GM19463 (cell line): ENCODE data around the gene ELP1.
A peak's percentile ranks its signal among the peaks of the same experiment; 100 is the strongest.
"Not testable (repeated sequence)": the region's sequence is repeated elsewhere in the genome, so short reads cannot be mapped to it uniquely, and the experiment has no call there.

Experiments
- ATAC-seq: cut with Tn5 transposase; IDR thresholded peaks from one replicate; pipeline ENCODE4 v1.9.1; 2021; ENCODE audit warnings: mild to moderate bottlenecking, moderate library complexity; ENCODE audit not compliant: unreplicated experiment

ELP1 gene, protein sequence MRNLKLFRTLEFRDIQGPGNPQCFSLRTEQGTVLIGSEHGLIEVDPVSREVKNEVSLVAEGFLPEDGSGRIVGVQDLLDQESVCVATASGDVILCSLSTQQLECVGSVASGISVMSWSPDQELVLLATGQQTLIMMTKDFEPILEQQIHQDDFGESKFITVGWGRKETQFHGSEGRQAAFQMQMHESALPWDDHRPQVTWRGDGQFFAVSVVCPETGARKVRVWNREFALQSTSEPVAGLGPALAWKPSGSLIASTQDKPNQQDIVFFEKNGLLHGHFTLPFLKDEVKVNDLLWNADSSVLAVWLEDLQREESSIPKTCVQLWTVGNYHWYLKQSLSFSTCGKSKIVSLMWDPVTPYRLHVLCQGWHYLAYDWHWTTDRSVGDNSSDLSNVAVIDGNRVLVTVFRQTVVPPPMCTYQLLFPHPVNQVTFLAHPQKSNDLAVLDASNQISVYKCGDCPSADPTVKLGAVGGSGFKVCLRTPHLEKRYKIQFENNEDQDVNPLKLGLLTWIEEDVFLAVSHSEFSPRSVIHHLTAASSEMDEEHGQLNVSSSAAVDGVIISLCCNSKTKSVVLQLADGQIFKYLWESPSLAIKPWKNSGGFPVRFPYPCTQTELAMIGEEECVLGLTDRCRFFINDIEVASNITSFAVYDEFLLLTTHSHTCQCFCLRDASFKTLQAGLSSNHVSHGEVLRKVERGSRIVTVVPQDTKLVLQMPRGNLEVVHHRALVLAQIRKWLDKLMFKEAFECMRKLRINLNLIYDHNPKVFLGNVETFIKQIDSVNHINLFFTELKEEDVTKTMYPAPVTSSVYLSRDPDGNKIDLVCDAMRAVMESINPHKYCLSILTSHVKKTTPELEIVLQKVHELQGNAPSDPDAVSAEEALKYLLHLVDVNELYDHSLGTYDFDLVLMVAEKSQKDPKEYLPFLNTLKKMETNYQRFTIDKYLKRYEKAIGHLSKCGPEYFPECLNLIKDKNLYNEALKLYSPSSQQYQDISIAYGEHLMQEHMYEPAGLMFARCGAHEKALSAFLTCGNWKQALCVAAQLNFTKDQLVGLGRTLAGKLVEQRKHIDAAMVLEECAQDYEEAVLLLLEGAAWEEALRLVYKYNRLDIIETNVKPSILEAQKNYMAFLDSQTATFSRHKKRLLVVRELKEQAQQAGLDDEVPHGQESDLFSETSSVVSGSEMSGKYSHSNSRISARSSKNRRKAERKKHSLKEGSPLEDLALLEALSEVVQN (N-terminal part only)

DNA sequence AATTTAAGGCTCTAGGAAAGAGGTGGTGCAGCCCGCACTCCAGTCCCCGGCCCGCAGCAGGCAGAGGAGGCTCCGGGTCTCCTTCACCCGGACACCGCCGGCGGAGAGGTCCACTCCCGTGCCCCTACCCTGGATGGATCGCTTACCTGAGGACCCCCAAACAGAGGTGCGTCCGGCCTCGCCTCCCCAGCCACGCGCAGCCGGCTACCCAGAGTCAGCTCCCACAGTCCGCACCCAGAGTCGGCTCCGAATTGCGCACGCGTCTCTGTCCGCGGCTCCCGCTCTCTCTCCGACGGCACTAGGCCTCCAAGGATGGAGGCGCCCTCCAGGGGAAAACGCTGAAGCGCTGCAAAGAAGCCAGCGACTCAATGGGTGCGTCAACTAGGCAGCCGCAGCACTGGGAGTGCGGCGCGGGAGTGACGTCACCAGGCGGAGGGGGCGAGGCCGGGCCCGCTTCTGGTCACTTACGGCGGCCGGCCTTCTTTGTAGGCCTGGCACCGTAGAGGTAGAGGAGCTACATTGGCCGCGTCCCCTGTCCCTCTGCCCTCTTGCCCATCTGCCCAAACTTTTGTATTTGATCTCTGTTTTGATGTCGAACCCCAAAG, at the start of gene ELP1:
TSS of gene ELP1 (minus strand) at position 407 of the 605 bp plus-strand sequence. CDS start 2,978 bp downstream, outside the sequence.
- ATAC-seq, result peak; percentile 84

DNA sequence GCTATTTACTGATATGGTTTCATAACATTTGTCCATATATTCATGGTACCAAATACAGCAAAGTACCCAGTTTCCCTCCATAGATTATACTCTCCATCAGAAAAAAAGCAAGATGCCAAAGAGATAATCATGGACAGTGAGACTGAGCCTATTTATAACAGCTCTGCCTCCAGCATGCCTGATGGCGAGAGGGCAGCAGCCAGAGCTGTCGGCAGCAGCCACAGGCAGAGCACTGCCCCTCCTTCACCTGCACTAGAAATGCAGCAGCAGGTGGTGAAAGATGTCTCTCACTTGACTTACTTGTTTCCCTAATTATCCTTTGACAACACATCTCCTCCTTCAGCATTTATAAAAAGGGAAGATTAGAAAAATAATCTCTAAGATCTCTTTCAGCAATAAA, 47.0 kb upstream of the ELP1 start:
- ATAC-seq, result no peak

- ATAC-seq, result no peak
These were observed 44.3 kb upstream of the ELP1 start for GRCh38 chr9:108978205-108978604.

DNA sequence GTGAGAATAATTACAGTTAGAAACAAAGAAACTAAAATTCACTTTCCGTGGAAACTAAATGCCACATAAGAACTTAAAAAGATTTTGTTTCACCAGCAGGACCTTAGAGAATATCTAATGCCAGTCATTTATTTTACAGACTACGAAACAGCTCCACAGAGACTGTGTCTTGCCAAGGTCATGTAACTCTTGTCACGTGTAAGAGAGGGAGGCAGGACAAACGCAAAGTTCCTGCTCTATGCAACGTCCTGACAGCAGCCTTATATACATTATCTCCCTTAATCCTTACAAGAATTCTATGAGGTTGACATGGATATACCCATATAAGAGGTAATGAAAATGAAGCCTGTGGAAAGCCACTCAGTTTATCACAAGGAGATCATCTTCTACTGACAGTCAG, 40.0 kb upstream of the ELP1 start:
- ATAC-seq, result no peak

DNA sequence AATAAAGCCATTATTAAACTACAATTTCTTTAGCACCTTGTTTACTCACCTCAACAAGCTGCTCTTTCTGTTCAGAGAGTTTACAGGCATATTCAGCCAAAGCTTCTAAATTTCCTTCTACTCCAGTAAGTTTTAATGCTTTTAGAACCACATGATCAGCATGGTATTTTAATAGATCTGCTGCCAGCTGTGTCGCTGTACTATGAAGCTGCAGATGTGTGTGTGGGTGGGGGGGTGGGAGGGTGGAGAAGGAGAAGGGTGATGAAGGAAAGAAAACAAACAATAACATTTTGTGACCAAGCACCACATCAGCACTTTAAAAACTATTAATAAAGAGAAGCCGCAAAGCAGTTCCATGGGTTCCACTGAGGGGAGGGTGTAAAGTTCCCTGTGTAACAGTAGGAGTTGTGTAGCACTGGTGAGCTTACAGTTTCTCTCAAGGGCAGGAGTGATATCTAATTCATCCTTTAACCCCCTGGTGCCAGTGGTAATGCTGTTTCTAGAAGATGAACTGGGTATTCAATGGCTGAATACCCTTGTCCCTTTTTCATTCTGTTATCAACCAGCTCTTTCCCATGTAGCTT, 38.8 kb upstream of the ELP1 start:
- no peak for ATAC-seq

- no peak for ATAC-seq
These were observed 38.3 kb upstream of the ELP1 start for GRCh38 chr9:108972186-108972585.

DNA sequence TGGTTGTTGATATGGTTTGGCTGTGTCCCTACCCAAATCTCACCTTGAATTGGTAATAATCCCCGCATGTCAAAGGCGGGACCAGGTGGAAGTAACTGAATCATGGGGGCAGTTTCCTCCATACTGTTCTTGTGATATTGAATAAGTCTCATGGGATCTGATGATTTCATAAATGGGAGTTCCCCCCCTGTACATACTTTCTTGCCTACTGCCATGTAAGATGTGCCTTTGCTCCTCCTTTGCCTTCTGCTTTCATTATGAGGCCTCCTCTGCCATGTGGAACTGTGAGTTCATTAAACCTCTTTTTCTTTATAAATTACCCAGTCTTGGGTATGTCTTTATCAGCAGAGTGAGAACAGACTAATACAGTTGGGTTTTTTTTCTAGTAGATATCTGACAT, 37.5 kb upstream of the ELP1 start:
- not testable (repeated sequence) for ATAC-seq

GRCh38 chr9:108967916-108968315, 34.0 kb upstream of the ELP1 start:
- ATAC-seq, result no peak

DNA sequence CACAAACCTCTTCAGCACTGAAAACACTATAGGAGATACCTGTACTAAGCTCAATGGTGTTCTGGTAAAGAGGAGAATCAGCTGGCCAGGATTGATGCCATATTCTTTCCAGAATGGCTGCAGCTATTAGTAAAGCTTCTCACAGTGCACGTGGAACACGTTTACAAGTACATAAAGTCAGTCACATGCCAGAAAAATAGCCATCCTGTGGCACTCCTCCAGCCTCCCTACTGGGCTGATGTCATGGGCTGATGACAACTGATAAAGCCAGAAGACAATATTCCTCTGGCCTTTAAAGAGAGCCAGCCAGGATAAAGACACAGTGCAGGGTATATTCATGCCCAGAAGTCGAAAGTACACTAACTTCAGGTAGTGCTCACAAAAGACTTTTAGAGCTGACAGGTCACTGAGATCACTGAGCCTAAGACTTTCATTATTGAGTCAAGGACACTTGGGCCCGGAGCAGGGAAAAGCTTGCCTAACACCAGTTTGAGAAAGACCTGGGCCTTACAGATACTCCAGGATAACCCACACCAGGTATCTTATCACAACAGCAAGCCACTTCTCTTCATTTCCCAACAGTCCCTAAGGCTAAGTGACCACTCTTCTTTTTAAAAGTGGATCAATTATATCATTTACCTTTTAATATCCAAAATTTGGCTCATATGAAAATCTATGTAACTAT, 29.7 kb upstream of the ELP1 start:
- no peak for ATAC-seq

DNA sequence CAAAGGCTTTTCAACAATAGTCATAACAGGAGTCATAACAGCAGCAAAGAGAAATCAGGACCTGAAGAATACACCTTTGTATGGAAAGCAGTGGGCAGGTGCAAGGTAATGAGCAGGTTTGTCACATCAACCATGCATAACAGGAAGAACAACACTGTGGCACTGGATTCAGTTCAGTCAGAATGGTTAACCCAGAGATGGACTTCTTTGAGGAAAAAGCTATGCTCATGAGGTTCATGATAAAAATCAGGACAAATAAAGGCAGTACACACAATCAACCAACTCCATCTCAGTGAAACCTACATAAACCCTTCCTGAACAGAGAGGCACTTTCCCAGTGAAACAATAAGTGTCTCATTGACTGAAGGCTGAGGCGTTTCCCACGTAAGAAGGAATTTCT, 27.2 kb upstream of the ELP1 start:
- no peak for ATAC-seq

- no peak for ATAC-seq
These were observed 26.4 kb upstream of the ELP1 start for GRCh38 chr9:108960331-108960730.

- ATAC-seq, result no peak
These were observed 22.7 kb upstream of the ELP1 start for GRCh38 chr9:108956631-108957026.

DNA sequence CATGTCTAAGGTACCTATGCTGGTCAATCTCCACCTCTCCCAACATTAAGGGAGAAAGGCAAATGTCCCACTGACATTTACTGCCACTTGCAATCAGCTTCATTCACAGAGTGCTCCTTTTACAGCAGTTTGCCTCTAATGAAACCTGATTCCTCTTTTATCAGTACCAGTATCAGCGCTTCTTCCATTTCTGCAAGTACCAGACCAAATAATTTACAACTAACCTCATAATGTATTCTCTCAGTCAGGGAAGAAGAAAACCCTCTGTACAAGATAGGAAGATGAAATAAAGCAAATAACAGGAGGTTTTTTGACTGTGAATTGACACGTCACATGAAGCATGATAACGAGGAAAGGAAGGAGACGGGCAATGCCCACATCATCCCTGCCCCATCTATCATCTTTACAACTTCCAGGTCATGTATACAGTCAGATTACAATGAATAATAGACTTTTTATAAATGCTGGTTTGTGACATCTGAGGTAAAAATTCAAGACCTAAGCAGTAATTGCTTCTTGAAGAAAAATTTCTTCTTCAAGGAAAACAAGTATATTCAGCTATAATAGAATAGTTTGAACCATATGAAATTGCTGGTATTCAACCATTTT, 22.2 kb upstream of the ELP1 start:
- ATAC-seq, result no peak

DNA sequence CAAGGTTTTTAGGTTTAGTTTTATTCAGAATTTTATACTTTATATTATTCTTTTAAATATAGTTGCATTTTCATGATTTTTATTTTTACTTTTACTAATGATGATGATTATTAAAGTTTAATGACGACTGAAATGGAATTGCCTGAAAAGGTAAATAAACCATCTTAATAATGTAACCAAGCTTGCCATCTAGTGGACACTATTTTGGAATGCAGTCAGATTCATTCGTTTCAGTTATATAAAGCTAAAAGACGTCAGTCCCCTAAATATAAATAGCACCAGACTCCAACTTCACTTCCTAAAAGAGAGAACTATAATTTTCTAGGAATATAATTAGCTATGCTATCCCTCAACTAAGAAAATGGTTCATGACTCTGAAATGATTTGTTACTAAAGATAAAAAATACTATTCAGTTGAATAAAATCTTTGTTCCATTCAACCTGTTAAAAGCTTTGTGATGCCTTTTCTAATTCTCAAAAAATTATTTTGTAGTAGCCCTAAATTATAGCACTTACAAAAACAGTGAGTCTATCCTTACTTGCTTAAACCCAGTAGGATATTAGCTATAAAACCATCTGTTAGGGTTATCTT, 20.2 kb upstream of the ELP1 start:
- no peak for ATAC-seq

GRCh38 chr9:108951578-108951977, 17.7 kb upstream of the ELP1 start:
- ATAC-seq, result no peak

- ATAC-seq, result no peak
These were observed 16.2 kb upstream of the ELP1 start for GRCh38 chr9:108950168-108950567.

DNA sequence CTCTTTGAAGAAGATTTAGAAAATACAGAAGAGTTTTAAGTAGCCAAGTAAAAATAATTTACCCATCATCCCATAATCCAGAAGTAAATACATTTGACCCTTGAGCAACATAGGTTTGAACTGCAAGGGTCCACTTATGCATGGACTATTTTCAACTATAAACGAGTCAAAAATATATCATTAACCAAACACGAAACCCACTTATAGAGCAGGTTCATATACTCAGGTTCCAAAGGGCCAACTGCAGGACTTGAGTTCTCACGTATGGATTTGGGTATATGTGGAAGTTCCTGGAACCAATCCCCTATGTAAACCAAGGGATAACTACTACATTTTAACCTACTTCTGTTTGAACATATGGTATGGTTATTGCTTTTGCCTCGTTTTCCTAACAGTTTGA, 6.1 kb upstream of the ELP1 start:
- ATAC-seq, result no peak

- ATAC-seq, result no peak
These were observed 3.8 kb upstream of the ELP1 start for GRCh38 chr9:108937561-108938305.
